Omental fat pad (tissue), 4 donors: Measurements from ENCODE around the gene MAML3. TPM values are rescaled to one million over a fixed set of nuclear protein-coding genes. Genes with fewer than 3 reads are reported as not detected.

ENCODE experiments used
- ATAC-seq: fragments of 150-250 bp; one replicate; pipeline ENCODE4 v1.9.1; 2016; ENCODE audit warnings: mild to moderate bottlenecking, moderate library complexity; ENCODE audit not compliant: low FRiP score
- DNase-seq: peaks from one replicate; pipeline ENCODE4 v3.0.0-alpha.2; 2019; ENCODE audit warnings: low spot score
- total RNA-seq, 4 donors: library from RNA; depleted of rRNA; stranded (reverse); fragments of >200 nt; gene quantifications; one replicate each; pipeline ENCODE4 v1.1.0, GENCODE V29; 2016
- TF ChIP-seq, protein P1 (sequence below), 3 donors: fragments of 450-650 bp; IDR thresholded peaks; one replicate each; pipeline ENCODE4 v1.5.1; 2016 to 2017; ENCODE audit warnings: antibody characterized with exemption in 3 of 3, mild to moderate bottlenecking in 3 of 3, moderate library complexity in 2 of 3

MAML3 gene
- total RNA-seq, 4 donors from 2014 or later: 4.8 to 12.8 (median 11.7) TPM

DNA sequence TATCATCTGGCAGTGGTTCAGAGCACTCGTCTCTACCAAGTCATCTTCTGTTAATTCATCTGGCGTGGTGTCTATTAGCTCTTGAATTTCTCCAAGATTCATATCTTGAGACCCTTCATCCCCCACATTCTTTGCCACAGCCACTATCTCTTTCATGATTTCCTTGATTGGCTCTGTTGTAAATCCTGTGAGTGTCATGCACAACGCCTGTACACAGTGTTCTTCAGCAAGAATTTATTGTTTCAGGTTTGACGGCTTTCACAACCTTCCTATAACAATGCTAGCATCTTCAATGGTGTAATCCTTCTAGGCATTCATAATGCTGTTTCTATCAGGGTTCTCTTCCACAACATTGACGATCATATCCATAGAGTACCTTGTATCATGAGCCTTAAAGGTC lies 457.5 kb downstream of the MAML3 start:
- DNase-seq (no peak), ATAC-seq (no peak)
- TF ChIP-seq, protein P1, sequence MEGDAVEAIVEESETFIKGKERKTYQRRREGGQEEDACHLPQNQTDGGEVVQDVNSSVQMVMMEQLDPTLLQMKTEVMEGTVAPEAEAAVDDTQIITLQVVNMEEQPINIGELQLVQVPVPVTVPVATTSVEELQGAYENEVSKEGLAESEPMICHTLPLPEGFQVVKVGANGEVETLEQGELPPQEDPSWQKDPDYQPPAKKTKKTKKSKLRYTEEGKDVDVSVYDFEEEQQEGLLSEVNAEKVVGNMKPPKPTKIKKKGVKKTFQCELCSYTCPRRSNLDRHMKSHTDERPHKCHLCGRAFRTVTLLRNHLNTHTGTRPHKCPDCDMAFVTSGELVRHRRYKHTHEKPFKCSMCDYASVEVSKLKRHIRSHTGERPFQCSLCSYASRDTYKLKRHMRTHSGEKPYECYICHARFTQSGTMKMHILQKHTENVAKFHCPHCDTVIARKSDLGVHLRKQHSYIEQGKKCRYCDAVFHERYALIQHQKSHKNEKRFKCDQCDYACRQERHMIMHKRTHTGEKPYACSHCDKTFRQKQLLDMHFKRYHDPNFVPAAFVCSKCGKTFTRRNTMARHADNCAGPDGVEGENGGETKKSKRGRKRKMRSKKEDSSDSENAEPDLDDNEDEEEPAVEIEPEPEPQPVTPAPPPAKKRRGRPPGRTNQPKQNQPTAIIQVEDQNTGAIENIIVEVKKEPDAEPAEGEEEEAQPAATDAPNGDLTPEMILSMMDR (IDR thresholded peaks at IDR 0.05): no peak

DNA sequence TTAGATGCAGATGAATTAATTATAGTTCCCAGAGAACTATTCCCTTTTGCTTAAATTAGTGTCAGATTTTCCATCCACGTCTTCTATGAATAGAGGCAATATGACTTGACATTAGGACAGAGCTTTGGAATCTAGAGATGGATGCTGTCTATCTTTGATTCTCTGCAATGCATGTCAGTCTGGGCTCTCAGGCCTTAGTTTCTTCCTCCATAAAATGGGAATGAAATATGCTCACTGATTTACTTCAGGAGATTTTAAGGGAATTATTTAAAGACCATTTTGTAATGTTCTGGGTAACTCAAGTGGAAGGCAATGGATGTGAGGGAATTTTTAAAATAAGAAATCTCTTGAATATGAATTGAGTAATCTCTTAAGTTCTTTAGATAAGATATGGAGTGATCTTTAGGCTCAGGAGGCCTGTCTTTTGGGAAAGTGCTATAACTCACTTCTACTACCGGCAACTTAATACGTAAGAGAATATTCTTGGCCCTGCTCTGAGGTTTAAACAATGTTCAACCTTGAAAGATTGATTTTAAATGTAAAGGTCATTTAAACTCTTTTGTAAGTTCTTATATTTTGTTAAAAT lies 459.4 kb downstream of the MAML3 start:
- TF ChIP-seq, protein P1 (IDR thresholded peaks at IDR 0.05): no peak
- DNase-seq: no peak
- no peak for ATAC-seq

DNA sequence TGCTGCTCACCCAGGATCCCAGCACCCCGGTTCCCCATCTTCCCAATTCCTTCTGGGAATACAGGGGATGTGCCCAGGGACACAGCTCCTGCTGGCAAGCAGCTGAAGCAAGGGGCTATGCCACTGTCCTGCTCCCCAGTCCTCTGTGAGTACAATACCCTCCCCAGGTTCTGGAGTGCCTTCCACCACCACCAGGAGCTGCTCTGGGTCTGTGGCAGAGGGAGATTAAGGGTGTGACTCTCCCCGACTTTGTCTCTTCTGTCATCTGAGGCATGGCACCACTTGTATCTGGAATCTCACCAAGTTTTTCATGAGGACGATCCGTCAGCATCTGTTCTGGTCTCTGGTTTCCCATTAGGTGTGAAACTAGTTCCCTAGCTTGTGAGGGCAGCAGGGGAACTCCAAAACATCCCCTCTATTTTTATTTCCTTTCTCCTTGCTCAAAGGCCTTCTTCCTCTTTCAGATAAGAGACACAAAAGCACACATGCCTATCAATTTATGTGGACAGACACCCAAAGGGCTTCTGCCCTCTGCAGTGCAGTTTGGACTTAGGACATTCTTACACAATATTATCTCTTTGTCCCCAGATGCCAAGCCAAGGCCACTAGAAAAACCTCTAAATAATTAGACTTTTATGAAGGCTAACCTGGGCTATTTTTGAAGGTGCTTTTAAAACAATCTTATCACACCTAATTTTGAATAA lies 461.5 kb downstream of the MAML3 start:
- TF ChIP-seq, protein P1 (IDR thresholded peaks at IDR 0.05): no peak
- DNase-seq (no peak), ATAC-seq (no peak)

DNA sequence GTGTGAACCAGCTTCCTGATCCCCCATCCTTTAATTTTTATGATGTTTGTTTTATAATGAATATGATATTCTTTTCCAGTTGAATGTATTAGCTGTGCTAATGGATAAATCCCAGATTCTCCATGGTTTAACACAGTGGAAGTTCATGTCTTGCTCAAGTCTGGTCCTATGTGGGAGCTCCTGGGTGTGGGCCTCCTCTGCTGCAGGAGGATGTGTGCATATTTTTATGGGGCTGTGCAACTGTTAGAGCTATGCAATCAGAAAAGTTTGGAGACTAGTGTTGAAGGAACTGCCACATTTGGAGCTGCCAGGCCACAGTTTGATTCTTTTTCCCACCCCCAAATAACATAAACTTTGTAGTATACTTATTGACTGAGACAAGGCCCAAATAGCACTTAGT lies 463.6 kb downstream of the MAML3 start:
- DNase-seq (no peak), ATAC-seq (no peak)
- TF ChIP-seq, protein P1 (IDR thresholded peaks at IDR 0.05): no peak

DNA sequence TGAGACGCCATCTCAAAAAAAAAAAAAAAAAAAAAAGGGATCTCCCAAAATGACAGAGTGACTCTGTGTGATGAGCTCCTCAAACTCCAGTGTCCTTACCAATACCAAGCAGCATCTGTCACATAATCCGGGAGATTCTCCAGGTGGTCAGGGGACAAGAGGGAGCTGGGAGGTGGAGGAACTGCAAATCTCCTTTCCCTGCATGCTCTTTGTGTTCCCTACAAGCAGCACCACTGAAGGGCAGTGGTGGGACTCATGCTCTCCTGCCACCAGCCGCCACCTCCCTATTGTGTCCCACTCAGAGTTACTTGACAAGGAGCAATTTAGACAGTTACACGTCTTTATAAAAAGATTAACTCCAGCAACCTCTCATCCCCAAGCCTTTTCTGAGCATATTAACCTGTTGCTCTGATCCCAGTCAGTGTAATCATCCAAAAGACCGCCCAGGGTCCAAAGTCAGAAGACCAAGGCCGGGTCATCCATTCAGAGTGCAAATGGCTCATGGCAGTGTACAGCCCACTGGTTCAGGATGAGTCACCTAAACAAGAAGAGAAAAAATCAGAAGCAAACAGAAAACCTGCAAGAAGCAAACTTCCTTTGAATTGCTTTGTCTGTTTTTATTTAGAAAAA lies 464.8 kb downstream of the MAML3 start:
- TF ChIP-seq, protein P1 (IDR thresholded peaks at IDR 0.05): no peak
- ATAC-seq (no peak), DNase-seq (no peak)

DNA sequence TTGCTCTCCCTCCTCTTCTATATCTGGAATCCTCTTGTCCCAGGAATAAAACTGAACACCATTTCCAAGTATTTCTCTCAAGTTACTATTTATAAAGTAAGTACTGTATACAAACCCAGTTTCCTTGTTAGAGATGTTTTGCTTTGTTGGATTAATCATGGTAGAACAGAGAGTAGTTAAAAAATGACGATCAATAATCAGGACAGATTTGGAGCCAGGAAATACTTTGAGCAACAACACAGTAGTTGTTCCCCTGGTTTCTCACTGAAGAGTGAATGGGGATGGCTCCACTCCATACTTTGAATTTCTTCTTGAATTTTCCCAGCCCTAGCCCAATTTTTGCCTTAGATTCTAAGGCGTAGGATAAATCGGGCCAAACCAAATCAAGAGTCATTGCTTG lies 467.0 kb downstream of the MAML3 start:
- TF ChIP-seq, protein P1 (IDR thresholded peaks at IDR 0.05): no peak
- DNase-seq (no peak), ATAC-seq (no peak)
